ENCODE measurements around the gene ACVRL1.
"Not testable (repeated sequence)": the region's sequence is repeated elsewhere in the genome, so short reads cannot be mapped to it uniquely, and the experiment has no call there.

The ACVRL1 gene

DNA sequence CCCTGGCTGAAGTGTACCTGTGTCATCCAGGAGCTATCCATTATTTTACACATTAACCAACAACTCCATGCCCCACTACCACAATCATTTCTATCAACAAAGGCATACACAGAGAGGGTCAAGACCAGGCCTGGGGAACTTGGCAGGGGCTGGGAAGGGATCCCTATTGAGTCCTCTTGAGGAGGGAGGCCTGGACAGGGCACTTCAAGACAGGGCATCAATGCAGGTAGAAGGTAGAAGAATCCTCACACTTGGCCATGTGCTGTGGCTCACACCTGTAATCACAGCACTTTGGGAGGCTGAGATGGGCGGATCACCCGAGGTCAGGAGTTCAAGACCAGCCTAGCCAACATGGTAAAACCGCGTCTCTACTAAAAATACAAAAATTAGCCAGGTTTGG, 32.8 kb upstream of the ACVRL1 start:
- DNase-seq, result no peak

DNA sequence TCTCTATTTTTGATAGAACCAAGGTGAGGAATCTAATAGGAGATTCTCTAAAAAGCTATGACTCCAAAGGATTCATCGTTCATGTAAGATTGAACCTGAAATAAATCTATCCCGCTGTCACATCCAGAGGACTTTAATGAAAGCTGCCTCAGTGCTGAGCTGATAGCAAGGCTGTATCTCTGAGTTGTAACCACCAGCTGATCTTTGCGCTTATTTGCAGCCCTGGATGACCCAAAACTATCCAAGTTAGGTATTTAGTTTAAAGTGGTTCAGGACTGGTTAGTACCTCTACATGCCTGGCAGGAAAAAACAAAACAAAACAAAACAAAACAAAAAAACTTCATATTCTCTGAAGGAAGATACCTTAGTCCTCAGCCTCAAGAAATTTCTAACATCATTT, 28.2 kb upstream of the ACVRL1 start:
- DNase-seq, result no peak

DNA sequence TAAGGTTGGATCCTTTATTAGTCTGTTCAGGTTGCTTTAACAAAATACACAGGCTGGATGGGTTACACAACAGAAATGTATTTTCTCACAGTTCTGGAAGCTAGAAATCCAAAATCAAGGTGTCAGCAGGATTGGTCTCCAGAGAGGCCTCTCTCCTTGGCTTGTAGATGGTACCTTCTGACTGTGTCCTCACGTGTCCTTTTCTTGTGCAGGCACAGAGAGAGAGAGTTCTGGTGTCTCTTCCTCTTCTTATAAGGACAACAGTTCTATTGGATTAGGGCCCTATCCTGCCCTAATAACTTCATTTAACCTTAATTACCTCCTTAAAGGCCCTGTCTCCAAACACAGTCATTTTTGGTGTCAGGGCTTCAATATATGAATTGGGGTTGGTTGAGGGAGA, 24.0 kb upstream of the ACVRL1 start:
- DNase-seq, result no peak

DNA sequence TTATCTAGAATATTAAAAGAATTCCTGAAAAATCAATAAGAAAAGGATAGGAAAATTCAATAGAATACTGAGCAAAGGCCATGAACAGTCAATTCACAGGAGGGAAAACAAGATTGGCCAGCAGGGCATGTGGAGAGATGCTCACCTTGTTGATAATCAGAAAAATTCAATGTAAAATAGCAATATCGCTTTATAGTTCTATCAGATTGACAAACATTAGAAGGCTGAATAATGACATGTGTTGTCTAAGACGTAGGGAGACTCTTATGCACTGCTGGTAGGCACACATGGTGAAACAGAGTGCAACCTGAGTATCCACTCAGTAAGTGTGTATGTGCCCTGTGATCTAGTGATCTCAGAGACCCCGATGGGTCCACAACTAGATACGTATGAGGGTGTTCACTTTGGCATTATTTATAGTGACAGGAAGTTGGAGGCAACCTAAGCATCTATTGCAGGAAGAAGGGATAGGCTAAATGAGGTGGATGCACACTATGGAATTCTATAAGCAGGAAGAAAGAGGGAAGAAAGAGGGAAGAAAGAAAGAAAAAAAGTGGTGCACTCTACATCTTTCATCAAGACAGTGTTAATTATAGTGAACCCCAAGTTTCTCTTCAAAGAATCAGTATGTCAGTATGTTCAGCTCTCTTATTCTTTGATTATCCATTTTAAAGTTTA, 23.2 kb upstream of the ACVRL1 start:
- no peak for DNase-seq

DNA sequence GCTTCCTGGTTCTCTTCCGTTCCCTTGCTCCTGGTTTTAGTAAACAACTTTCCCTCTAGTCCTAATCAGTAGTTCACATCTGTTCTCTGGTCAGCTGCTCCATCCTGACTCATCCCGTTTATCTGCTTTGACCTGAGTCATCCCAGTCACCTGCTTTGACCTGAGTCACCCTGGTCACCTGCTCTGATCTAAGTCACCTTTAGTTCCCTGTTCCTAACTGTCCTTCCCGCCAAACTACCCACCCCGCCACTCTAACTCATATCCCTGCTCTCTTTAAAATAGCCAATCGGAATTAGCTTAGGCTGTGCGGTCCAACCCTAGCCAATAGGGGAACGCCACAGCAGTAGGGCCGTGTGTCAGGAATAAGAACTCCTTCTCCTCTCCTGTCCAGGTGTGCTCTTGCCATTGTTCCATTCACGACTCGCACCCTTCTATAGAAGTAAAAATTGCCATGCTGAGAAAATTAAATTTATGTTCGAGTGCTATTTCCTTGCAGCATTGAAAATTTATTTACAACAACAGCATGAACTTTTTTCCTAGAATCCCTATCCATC, 22.6 kb upstream of the ACVRL1 start:
- DNase-seq, result no peak

DNA sequence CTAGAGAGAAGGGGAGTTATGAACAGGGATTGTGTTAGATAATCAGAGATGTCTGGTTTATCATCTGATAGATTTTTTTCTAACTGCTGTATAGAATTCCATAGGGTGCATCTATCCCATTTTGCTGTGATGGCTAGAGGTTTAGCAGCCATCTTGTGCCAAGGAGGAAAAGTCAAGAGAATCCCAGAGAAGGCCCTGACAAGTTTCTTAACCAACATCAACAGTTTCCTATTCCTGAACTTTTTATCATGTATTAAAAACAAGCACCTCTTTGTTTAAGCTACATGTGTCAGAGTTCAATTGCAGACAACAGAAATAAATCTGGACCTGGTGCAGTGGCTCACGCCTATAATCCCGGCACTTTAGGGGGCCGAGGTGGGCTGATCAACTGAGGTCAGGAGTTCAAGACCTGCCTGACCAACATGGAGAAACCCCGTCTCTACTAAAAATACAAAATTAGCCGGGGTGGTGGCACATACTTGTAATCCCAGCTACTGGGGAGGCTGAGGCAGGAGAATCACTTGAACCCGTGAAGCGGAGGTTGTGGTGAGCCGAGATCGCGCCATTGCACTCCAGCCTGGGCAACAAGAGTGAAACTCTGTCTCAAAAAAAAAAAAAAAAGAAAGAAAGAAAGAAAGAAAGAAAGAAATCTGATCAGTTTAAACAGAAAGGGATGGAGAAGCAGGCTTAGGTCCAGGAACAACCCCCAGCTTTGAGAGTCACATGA, 21.8 kb upstream of the ACVRL1 start:
- DNase-seq, result not testable (repeated sequence)

DNA sequence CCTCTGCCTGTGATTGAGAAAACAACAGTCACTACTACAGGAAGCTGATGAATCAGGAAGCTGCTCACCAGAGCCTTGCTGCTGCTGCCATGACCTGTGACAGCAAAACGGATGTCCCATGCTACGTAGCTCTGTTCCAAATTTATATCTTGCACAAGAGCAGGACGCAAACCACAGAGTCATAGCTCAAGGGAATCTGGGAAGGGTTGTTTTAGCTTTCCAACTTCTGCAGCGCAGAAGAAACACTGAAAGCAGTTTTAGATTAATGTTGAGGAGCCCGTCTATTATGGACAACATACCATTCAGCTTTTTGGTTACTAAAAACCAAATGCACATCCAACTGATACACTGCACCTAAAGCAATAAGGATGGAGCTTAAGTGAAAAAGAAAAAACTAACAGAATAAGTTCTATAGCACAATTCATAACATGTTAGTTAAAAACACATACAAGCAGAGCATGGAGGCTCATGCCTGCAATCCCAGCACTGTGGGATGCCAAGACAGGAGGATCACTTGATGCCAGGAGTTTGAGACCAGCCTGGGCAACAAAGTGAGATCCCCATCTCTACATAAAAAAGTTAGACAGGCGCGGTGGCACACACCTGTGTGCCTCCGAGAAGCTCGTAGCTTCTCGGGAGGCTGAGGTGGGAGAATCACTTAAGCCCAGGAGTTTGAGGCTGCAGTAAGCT, 21.1 kb upstream of the ACVRL1 start:
- DNase-seq, result peak in 2 of 4 experiments; percentile 15 to 25

DNA sequence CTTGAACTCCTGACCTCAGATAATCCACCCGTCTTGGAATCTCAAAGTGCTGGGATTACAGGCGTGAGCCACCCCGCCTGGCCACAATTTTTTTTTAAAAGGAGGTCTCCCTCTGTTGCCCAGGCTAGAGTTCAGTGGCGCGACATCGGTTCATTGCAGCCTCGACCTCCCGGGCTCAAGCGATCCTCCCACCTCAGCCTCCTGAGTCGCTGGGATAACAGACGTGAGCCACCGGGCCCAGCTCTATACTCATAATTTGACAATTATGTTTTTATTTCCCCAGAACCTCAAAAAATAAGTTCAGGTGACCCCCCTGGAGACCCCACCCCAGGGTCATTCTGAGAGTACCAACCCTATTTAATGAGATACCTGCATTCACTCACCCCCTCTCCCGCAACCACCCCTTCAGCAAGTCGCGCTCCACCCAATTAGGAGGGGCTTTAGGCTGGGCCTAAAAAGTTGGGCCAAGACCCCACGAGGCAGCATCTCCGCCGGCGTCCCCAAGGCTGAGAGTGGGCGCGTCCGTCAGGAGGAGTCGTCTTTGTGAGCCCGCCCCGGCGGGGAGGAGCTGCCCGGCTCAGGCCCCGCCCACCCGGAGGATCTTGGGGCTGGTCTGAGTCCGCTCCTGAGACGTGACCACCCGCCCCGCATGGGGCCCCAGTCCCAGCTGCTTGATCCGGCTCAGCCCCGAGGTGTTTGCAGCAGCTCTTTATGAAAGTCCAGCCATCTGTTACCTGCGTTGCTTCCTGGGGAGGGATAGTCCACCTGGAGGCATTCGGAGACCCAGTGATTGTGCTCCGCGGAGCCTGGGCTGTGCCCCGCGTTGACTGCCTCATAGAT, 19.6 kb upstream of the ACVRL1 start, which contains the start of gene ANKRD33:
ANKRD33 (plus strand) TSS at position 628 of the 840 bp plus-strand sequence; CDS start at position 712, 84 bp downstream.
- DNase-seq, result no peak

DNA sequence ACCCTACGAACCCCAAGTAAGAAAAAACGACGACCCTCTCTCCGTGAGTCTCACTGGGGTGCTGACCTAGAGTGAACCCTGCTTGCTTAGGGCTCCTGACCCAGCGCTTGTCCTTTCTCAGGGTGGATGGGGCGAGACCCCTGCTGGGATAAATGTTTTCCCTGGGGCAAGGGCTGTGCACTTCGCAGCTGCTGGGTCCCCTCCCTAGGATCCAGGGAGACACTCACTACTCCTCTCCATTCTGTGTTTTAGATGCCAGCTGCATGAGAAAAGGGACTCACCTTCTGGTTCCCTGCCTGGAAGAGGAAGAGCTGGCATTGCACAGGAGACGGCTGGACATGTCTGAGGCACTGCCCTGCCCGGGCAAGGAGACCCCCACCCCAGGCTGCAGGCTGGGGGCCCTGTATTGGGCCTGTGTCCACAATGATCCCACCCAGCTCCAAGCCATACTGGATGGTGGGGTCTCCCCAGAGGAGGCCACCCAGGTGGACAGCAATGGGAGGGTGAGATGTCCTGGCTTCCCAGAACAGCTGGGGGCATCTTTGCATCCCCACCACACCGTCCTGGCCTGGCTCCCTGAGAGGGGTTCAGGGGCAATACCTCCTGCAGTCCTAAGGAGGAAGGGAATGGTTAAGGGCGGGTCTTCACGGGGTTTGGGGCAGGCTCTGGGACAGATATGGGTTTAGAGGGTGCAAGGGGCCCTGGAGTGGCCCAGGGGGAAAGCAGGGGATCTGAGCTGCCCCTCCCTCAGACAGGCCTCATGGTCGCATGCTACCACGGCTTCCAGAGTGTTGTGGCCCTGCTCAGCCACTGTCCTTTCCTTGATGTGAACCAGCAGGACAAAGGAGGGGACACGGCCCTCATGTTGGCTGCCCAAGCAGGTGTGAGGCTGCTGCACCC, 18.7 kb upstream of the ACVRL1 start:
- DNase-seq, result no peak

DNA sequence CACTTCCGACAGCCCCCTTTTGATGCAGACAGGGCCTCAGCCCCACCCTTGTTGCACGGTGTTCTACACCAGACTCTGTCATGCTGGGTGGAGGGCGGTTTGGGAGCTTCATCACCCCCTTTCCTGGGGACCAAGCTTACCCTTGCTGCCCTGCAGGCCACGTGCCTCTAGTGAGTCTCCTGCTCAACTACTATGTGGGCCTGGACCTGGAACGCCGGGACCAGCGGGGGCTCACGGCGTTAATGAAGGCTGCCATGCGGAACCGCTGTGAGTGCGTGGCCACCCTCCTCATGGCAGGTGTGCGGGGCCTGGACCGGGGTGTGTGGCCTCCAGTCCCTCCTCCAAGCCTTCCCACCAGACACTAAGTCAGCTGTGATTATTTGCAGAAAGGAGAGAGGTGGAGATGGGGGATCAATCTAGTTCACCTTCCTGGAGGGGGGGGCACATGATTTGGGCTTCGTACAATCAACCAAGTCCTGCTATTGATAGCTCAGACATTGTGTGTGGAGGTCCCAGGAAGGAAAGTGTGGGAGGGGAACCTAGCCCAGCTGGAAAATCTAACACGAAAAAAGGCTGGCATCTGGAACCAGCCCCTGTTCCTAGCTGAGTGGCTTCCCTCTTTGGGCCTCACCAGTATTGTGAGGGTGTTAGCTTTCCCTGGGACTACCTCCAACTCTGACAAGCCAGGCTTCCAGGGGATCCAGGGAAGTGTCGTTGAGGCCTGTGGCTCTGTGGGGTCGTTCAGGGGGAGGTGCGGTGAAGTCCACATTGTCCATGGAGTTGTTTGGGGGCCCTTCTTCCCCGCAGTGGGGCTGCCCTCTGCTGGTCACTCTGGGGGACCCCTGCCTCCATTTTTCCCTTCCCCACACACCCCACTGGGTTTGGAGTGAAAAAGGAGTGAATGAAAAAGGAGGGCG, 17.8 kb upstream of the ACVRL1 start:
- DNase-seq, result no peak

DNA sequence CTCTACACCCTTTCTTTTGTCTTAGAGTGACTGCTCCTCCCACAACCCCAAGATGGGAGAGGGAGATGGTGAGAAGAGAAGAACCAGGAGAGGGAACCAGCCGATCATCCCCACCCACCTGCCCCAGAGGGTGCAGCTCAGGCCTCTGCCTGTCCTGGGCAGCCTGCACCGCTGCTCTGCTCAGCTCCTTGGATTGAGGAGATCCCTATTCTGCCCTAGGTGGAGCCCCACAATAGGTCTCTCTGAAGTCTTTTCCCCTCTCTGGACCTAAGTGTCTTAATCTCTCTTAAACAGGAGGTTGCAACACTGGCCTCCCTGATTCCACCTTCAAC, 17.2 kb upstream of the ACVRL1 start:
- DNase-seq, result no peak

DNA sequence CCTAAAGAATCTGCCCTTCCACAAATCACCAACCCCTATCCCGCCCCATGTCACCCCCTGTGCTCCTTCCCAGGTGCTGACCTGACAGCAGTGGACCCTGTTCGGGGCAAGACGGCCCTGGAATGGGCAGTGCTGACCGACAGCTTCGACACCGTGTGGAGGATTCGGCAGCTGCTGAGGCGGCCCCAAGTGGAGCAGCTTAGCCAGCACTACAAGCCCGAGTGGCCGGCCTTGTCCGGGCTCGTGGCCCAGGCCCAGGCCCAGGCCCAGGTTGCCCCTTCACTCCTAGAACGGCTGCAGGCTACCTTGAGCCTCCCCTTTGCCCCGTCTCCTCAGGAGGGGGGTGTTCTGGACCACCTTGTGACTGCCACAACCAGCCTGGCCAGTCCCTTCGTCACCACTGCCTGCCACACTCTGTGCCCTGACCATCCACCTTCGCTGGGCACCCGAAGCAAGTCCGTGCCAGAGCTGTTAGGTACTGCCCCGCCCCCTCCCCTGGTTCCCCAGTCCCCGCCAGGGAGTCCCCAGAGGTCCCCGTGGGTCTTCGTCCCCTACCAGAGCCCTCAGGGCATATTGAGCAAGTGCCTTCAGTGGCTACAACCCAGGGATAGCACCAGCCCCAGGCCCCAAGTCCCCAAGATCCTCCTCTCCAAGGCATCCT, 16.7 kb upstream of the ACVRL1 start:
- no peak for DNase-seq

DNA sequence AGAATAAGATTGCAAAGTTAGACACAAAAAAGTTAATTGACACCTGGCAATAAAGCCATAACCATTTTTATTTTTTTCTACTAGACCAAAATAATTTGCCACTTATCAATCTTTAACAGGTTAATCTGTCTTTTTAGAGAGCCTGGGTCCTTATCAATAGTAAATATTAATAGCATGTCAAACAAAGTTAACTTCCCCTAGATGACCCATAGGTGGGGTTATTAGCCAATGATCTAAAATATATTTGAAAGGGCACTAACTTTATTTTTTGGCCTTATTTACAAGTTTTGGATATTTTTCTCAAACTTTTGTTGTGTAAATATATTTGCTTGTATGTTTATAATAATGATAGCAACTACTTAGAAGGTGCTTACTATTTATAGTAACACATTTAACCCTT, 15.5 kb upstream of the ACVRL1 start:
- no peak for DNase-seq

DNA sequence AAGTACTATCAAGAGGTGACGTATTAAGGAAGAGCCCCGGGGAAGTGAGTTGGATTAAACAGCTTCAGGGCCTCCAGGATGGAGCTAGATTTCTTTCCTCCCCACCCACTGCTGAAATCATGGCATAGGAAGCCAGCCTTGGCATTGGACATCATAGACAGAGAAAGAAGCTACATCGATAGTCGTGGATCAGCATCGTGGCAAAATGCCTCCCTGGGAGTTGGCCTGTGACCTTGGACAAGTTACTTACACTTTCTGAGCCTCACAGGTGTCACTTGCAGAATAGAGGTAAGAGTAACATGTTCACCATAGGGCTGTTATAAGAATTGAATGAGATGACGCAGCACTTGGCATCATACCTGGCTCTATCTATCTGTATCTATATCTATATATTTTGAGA, 13.5 kb upstream of the ACVRL1 start:
- DNase-seq, result no peak

DNA sequence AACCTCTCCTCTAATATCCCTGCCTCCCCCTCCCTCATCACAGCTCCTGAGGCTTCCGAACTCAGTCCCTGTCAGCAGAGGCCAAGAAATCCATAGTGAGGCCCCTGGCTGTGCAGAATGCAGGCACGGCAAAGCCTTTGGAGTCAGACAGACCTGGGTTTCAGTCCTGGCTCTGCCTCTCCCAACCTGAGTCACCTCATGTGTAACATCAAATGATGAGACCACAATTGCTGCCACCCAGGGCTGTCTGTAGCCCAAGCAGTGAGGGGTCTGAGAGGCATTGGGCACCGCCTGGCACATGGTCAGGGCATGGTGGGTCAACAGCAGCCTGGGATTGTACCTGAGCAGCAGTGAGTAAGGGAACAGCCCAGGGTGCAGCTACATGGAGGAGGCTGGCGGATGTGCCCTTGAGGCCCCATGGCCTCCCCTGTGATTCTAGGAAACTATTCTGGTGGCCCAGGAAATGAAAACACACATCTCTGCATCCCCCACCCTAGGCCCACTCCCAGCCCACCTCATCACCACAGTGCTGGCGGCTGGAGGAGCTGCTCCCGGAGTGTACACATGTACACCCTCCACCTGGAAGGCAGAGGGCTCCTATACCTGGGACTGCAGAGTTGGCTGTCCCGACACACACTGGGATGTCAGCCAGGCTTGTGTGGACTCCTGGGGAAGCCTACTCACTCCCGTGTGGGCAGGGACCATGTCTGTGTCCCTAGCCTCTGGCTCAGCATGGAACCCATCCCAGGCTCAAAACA, 11.7 kb upstream of the ACVRL1 start:
- no peak for DNase-seq

DNA sequence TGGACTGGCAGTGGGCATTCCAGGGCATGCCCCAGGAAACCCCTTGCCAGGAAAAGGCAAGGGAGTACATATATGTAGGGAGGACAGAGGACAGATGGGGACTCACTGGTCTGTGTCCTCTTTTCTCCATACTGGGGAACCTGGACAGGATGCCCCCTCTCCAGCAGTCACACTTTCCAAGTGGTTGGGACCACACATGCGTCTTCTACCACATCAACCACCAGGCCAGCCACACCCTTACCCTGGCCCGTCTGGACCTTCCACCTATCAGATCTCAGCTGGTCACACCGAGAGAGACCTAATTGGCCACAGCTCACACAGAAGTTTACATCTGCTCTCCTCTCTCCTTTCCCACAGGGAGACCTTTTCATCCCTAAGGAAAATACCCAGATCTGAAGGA, 11.1 kb upstream of the ACVRL1 start:
- no peak for DNase-seq

DNA sequence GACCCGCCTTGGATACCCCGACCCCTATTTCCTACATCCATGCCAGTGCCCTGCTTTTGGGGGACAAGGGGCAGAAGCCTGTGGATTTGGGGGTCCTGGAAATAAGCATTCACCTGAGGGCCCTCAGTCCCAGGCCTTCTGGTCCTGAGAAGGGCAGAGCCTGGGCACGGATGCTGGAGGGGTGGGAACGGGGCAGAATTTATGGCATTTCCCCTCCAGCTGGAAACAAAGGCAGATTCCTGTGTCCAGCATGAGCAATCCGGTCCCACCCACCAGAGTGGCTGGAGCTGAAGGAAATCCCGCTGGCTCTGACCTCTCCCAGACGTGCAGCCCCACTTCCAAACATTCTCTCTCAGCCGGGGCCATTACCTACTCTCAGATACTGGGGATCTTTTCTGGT, 10.1 kb upstream of the ACVRL1 start:
- DNase-seq, result no peak

DNA sequence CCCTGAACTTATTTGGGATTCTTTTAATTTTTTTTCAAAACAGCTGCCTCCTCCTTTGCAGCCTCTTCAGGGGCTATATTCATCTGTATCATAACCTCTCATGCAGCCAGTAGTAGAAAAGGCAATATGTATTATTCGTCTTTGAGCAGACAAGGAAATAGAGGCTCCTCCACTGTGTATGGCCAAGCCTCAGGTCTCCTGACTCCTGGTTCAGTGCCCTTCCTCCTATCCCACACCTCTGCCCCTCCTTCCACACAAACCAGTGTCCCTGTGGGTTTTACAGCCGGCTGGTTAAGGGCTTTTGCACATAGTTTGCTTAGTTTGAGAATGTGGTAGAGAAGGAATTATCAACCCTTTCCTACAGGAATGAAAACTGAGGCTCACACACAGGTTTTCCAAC, 8.8 kb upstream of the ACVRL1 start:
- DNase-seq, result no peak

DNA sequence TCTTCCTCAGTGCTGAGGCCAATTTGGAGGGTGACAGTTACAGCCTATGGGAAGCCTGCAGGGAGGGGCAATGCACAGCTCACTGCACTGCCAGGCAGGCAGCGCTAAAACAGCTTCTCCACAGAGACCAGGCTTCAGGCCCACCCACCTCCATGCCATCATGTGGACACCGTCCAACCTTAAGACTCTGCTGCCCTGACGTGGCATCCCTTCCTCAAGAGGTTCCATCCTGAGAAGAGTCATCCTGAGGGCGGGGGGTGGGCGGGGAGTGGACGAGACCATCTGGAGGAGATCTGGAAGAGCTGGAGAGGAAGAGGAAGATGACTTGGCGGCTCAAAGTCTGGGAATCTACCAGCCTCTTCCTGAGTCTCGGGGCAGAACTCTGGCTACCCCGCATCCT, 8.4 kb upstream of the ACVRL1 start:
- DNase-seq, result no peak
